ENCODE results near the gene WT1. TPM values are rescaled to one million over a fixed set of nuclear protein-coding genes. Genes with fewer than 3 reads are reported as not detected.

WT1 gene
- total and polyA plus RNA-seq, 2 of the 8 experiments (the other 6 are each of a cell fraction or from before 2014, with no cell fraction given) = 0.05 to 0.17 TPM

DNA sequence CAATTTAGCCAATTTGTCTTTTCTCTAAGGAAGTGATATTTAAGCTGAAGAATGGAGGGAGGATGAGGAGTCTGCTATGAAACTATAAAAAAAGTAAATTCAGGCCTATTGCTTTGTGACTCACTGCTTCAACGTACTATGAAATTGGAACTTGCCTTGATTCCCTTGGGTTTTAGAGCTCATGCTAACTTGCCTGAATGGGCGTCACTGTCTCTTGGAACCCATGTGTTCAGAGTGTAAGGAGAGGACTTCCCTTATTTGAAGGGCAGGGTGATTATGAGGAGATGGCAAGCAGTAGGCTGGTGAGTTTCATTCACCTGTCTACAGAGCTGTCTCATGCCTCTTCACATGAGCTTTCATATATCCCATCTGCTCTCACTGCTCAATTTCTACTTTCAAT lies 28.7 kb upstream of the WT1 start:
- H2AK5ac ChIP-seq (ENCODE audit: low read depth, low read length) = no peak overlapping the region
- H3K9me3 ChIP-seq (ENCODE audit: insufficient read depth in 2 of 2, low read depth in 1 of 2, low read length in 1 of 2) = no peaks in the 10 kb centered on the region
- no peak overlapping the region for H2AFZ ChIP-seq (ENCODE audit: low read length)
- ChIA-PET CTCF (ENCODE audit: partially characterized antibody) (interaction anchor here (0.8 to 1.5 kb wide), 4 partner anchors 10 to 29 kb away, joined by 3 to 4 read pairs (median 3); partner anchors contain the start of gene WT1), POLR2A (ENCODE audit: partially characterized antibody) (no interaction called here)
- no peak overlapping the region for H2BK12ac ChIP-seq (ENCODE audit: low read depth, low read length)
- no peaks in the 10 kb centered on the region for H3K23me2 ChIP-seq (ENCODE audit: low read depth, low read length)
- no peak overlapping the region for H3K9ac ChIP-seq (replicated peaks in 1 of 4; ENCODE audit: extremely low read depth in 1 of 4, low read depth in 3 of 4, low read length in 3 of 4)
- FAIRE-seq = no peak
- H2BK15ac ChIP-seq (ENCODE audit: low read length) = no peak overlapping the region
- no peak overlapping the region for H4K91ac ChIP-seq (replicated peaks; ENCODE audit: insufficient read length, low read length)
- H3K36me3 ChIP-seq (ENCODE audit: control insufficient read depth in 2 of 4, insufficient read depth in 4 of 4, low read length in 3 of 4) = no peaks in the 10 kb centered on the region
- no peaks in the 10 kb centered on the region for H3K79me2 ChIP-seq (ENCODE audit: control insufficient read depth in 1 of 2, insufficient read depth in 2 of 2, low read length in 2 of 2)
- H3K4ac ChIP-seq (replicated peaks; ENCODE audit: insufficient read length, low read depth, low read length) = no peak overlapping the region
- no peak overlapping the region for H2BK5ac ChIP-seq (ENCODE audit: low read depth, low read length)
- H3K23ac ChIP-seq (ENCODE audit: insufficient read length) = no peak overlapping the region
- H3K27ac ChIP-seq (ENCODE audit: low read depth, low read length) = no peak overlapping the region
- no peaks in the 10 kb centered on the region for H3K79me1 ChIP-seq (ENCODE audit: low read depth, low read length)
- no peak overlapping the region for H3K14ac ChIP-seq (ENCODE audit: insufficient read length)
- no peak overlapping the region for H2BK20ac ChIP-seq (ENCODE audit: low read length)
- 91% methylated on average over 2 of the region's 2 CpGs; no CpG with 5 or more reads in 1 of the 2 experiments for WGBS, 2 experiments (ENCODE audit: extremely low coverage in 1 of 2, insufficient coverage in 1 of 2, insufficient read length in 1 of 2, insufficient replicate concordance in 2 of 2, low coverage in 1 of 2, low lambda C conversion rate in 2 of 2, missing lambda C conversion rate in 1 of 2)
- no peak overlapping the region for H3K4me2 ChIP-seq (ENCODE audit: insufficient read depth in 1 of 2, low read depth in 2 of 2, low read length in 2 of 2)
- no peak overlapping the region for H4K5ac ChIP-seq (ENCODE audit: insufficient read length, low read depth, low read length)
- H4K8ac ChIP-seq (ENCODE audit: extremely low read depth, insufficient read depth, low read length) = no peak overlapping the region
- H3K4me1 ChIP-seq (replicated peaks in 1 of 4; ENCODE audit: control insufficient read depth in 3 of 4, insufficient read depth in 4 of 4, low read length in 3 of 4) = no peaks in the 10 kb centered on the region
- no peaks in the 10 kb centered on the region for H3K27me3 ChIP-seq (replicated peaks in 1 of 4; ENCODE audit: control insufficient read depth in 3 of 4, extremely low read depth in 1 of 4, insufficient read depth in 3 of 4, low read length in 3 of 4)
- H2BK120ac ChIP-seq (replicated peaks; ENCODE audit: low read depth, low read length) = no peak overlapping the region
- no peaks in the 10 kb centered on the region for H4K20me1 ChIP-seq (replicated peaks in 1 of 2; ENCODE audit: control insufficient read depth in 1 of 2, insufficient read depth in 2 of 2, low read length in 2 of 2)
- DNase-seq (ENCODE audit: low read depth in 1 of 2, low spot score in 2 of 2) = no peak
- H3K18ac ChIP-seq (ENCODE audit: extremely low read depth, low read length) = no peak overlapping the region
- no peak overlapping the region for H3K4me3 ChIP-seq (ENCODE audit: extremely low read depth in 1 of 4, insufficient read depth in 2 of 4, low read depth in 3 of 4, low read length in 4 of 4)
- no peak overlapping the region for H3K56ac ChIP-seq (replicated peaks; ENCODE audit: insufficient read length, low read depth, low read length)
- TF ChIP-seq ASH2L (IDR thresholded peaks at IDR 0.05; ENCODE audit: low read length) = no peak
- TF ChIP-seq, protein P1, sequence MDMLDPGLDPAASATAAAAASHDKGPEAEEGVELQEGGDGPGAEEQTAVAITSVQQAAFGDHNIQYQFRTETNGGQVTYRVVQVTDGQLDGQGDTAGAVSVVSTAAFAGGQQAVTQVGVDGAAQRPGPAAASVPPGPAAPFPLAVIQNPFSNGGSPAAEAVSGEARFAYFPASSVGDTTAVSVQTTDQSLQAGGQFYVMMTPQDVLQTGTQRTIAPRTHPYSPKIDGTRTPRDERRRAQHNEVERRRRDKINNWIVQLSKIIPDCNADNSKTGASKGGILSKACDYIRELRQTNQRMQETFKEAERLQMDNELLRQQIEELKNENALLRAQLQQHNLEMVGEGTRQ (IDR thresholded peaks at IDR 0.05; ENCODE audit: low read length) = no peak

Data from H1 (cell line).